Right lobe of liver (tissue), 4 donors: ENCODE results near the gene MICU1.

Source experiments
- CTCF ChIP-seq, 4 donors: fragments of 200-600 bp in 3 of 4; fragments of 450-650 bp in 1 of 4; IDR thresholded peaks; one replicate each; pipeline versions ENCODE4 v1.5.1 to v1.8.0; 2016 to 2022; ENCODE audit warnings: antibody characterized with exemption in 4 of 4, mild to moderate bottlenecking in 2 of 4
- POLR2A ChIP-seq: fragments of 450-650 bp; IDR thresholded peaks from one replicate; pipeline ENCODE4 v1.6.1; 2017; ENCODE audit warnings: antibody characterized with exemption, mild to moderate bottlenecking
- donor health status: DM: no; HTN: no; CAD: no.
- donor health status: DM: no; HTN: no; CAD: no.
- donor health status: DM: no; HTN: yes; CAD: no.

- TF ChIP-seq POLR2A (no peak), CTCF (IDR thresholded peaks at IDR 0.05) (no peak)
These were observed 217.8 kb downstream of the MICU1 start for GRCh38 chr10:72407927-72408600.
